Right atrium auricular region (tissue), 2 donors: ENCODE results near the gene GFY. TPM values are rescaled to one million over a fixed set of nuclear protein-coding genes. Genes with fewer than 3 reads are reported as not detected.

ENCODE experiments used
- DNase-seq: peaks from one replicate; pipeline ENCODE4 v3.0.0-alpha.2; 2019; ENCODE audit warnings: low spot score
- H3K27ac ChIP-seq, 2 donors: fragments of 200-600 bp; sonication (generic); 1 replicate in 1 of 2; 2 replicates in 1 of 2; pipeline ENCODE4 v1.5.1; 2016 to 2019
- H3K27me3 ChIP-seq, 2 donors: fragments of 200-600 bp; sonication (generic); one replicate each; pipeline versions ENCODE4 v1.5.1 to v1.6.0; 2017 to 2019
- H3K36me3 ChIP-seq: fragments of 200-600 bp; sonication (generic); one replicate; pipeline ENCODE4 v1.5.1; 2016
- H3K4me1 ChIP-seq, 2 donors: fragments of 200-600 bp; sonication (generic); one replicate each; pipeline versions ENCODE4 v1.5.1 to v1.6.0; 2017 to 2019
- H3K4me3 ChIP-seq, 2 donors: fragments of 200-600 bp; sonication (generic); 1 replicate in 1 of 2; 2 replicates in 1 of 2; pipeline ENCODE4 v1.5.1; 2017 to 2019; ENCODE audit warnings: mild to moderate bottlenecking in 1 of 2, moderate library complexity in 1 of 2
- H3K9me3 ChIP-seq, 2 donors: fragments of 200-600 bp; sonication (generic); one replicate each; pipeline ENCODE4 v1.5.1; 2019
- total RNA-seq, 2 donors: library from RNA; depleted of rRNA; stranded (reverse); fragments of >200 nt; gene quantifications; one replicate each; pipeline ENCODE4 v1.1.0, GENCODE V29; 2016
- TF ChIP-seq, protein P1 (sequence below), 2 donors: fragments of 200-600 bp; sonication (generic); IDR thresholded peaks; one replicate each; pipeline ENCODE4 v1.5.1; 2019; ENCODE audit warnings: antibody characterized with exemption in 2 of 2

The GFY gene
- total RNA-seq, 2 donors from 2014 or later = not detected

DNA sequence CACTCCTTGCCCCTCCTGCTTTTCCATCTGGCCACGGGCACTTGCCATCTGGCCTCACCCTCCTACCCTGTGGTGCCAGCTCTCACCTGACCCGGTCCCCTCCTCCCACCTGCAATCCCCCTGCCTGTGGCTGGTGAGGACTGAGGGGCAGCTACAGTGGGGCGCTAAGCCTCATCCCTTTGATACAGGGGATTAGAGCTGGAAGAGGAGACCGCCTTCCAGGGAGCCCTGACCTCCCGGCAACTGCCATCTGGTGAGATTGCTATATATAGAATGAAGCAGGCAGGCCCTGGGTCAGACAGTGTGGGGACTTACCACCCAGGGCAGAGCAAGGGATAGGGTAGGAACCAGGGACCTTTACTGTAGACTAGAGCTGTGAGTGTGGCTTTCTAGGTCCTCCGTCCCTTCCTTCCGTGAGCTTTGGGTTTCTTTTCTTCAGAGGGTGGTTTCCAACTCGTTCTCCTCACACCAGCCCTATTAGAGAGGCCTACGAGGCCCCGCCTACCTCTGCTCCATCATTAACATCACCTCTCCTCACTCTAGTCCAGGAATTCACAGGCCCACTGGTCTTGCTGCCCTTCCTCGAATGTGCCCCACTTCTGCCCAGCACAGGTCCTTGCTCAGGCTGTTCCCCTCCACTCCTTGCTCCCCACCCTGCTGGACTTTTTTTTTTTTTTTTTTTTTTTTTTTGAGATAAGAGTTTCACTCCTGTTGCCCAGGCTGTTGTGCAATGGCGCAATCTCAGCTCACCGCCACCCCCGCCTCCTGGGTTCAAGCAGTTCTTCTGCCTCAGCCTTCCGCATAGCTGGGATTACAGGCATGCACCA lies 29.4 kb upstream of the GFY start:
- no peak for DNase-seq

DNA sequence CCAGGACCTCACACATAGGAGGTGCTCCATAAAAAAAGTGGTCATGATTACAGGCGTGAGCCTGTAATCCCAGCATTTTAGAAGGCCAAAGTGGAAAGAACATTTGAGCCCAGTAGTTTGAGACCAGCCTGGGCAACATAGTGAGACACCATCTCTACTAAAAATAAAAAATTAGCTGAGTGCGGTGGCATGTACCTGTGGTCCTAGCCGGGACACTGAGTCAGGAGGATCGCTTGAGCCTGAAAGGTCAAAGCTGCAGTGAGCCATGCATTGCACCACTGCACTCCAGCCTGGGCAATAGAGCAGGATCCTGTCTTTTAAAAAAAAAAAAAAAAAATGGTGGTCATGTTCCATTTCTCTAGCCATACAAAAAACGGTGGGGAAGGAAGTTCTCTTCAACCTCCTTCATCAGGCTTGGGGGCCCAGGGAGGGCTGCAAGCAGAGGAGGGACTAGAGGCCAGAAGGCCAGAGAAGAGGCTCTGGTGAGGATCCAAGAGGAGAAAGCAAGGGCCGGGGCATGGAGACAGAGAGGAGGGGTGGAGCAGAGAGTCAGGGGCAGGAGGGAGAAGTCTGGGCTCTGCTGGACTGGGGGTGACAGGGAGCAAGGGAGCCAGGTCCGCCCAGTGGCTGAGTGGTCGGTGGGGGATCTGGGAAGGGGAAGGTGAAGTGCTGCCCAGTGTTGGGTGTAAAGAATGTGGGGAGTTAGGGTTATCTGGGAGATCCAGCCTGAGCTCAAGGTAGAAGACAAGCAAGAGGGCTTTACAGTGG lies 28.3 kb upstream of the GFY start:
- no peak for DNase-seq
- H3K27ac ChIP-seq = no peak overlapping the region
- H3K4me1 ChIP-seq = no peaks in the 10 kb centered on the region
- H3K36me3 ChIP-seq = no peaks in the 10 kb centered on the region
- H3K4me3 ChIP-seq = no peak overlapping the region
- H3K9me3 ChIP-seq = no peaks in the 10 kb centered on the region
- H3K27me3 ChIP-seq = no peaks in the 10 kb centered on the region
- TF ChIP-seq, protein P1, sequence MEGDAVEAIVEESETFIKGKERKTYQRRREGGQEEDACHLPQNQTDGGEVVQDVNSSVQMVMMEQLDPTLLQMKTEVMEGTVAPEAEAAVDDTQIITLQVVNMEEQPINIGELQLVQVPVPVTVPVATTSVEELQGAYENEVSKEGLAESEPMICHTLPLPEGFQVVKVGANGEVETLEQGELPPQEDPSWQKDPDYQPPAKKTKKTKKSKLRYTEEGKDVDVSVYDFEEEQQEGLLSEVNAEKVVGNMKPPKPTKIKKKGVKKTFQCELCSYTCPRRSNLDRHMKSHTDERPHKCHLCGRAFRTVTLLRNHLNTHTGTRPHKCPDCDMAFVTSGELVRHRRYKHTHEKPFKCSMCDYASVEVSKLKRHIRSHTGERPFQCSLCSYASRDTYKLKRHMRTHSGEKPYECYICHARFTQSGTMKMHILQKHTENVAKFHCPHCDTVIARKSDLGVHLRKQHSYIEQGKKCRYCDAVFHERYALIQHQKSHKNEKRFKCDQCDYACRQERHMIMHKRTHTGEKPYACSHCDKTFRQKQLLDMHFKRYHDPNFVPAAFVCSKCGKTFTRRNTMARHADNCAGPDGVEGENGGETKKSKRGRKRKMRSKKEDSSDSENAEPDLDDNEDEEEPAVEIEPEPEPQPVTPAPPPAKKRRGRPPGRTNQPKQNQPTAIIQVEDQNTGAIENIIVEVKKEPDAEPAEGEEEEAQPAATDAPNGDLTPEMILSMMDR (IDR thresholded peaks at IDR 0.05) = no peak

More for the DNA sequence above, 29.4 kb upstream of the GFY start:
- H3K4me1 ChIP-seq = no peaks in the 10 kb centered on the region
- TF ChIP-seq, protein P1 (IDR thresholded peaks at IDR 0.05) = no peak
- no peaks in the 10 kb centered on the region for H3K9me3 ChIP-seq
- no peaks in the 10 kb centered on the region for H3K27me3 ChIP-seq
- no peaks in the 10 kb centered on the region for H3K36me3 ChIP-seq
- no peak overlapping the region for H3K4me3 ChIP-seq
- H3K27ac ChIP-seq = no peak overlapping the region

DNA sequence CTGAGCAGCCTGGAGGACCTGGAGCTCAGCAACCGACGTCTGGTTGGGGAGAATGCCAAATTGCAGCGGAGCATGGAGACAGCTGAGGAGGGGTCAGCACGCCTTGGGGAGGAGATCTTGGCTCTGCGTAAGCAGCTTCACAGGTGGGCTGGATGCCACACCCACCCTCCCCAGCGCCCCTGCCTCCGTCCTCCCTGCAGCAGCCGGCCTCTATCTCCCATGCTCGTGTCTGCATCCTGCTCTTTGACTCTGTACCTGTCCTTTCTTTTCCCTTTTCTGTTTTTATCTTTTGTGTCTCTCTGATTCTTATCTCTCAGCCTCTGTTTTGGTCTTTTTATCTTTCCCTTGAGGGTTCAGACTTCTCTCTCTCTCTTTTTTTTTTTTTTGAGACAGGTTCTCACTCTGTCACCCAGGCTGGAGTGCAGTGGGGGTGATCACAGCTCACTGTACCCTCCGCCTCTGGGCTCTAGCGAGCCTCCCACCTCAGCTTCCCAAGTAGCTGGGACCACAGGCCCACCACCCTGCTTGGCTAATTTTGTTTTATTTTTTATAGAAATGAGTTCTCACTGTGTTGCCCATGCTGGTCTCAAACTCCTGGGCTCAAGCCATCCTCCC lies 27.1 kb upstream of the GFY start:
- TF ChIP-seq, protein P1 (IDR thresholded peaks at IDR 0.05) = no peak
- no peak for DNase-seq
- H3K9me3 ChIP-seq = no peaks in the 10 kb centered on the region
- H3K4me1 ChIP-seq = no peaks in the 10 kb centered on the region
- H3K27me3 ChIP-seq = no peaks in the 10 kb centered on the region
- no peak overlapping the region for H3K4me3 ChIP-seq
- no peak overlapping the region for H3K27ac ChIP-seq
- H3K36me3 ChIP-seq = no peaks in the 10 kb centered on the region

DNA sequence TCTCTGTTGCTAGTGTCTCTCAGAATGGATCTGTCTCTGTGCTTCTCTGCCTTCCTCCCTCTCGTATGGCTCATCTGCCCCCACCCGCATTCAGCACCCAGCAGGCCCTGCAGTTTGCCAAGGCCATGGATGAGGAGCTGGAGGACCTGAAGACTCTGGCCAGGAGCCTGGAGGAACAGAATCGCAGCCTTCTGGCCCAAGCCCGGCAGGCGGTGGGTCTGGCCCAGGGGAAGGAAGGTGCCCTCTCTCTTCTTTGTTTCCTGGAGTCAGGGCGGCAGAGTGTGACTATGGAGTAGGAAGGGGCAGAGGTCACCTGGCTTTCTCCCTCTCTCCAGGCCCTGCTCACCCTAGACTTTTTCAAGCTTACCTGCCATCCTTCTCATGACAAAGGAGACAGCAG lies 26.3 kb upstream of the GFY start:
- Histone ChIP-seq H3K27ac (no peak overlapping the region), H3K4me1 (no peaks in the 10 kb centered on the region), H3K4me3 (no peak overlapping the region), H3K9me3 (no peaks in the 10 kb centered on the region), H3K36me3 (no peaks in the 10 kb centered on the region), H3K27me3 (no peaks in the 10 kb centered on the region)
- DNase-seq = no peak
- TF ChIP-seq, protein P1 (IDR thresholded peaks at IDR 0.05) = no peak

DNA sequence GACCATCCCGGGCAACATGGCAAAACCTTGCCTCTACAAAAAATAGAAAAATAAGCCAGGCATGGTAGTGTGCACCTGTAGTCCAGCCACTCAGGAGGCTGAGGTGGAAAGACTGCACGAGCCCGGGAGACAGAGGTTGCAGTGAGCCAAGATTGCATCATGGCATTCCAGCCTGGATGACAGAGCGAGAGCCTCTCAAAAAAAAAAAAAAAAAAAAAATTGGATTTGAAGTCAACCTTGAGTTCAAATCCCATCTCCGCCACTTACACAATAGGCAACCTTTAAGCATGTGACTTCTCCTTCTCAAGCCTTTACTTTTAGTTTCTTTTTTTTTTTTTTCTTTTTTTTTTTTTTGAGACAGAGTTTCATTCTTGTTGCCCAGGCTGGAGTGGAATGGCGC lies 25.2 kb upstream of the GFY start:
- Histone ChIP-seq H3K27me3 (no peaks in the 10 kb centered on the region), H3K27ac (no peak overlapping the region), H3K36me3 (no peaks in the 10 kb centered on the region), H3K4me1 (no peaks in the 10 kb centered on the region), H3K4me3 (no peak overlapping the region), H3K9me3 (no peaks in the 10 kb centered on the region)
- DNase-seq = no peak
- TF ChIP-seq, protein P1 (IDR thresholded peaks at IDR 0.05) = no peak
